ENCODE measurements around the gene ANO10. TPM values are rescaled to one million over a fixed set of nuclear protein-coding genes. Genes with fewer than 3 reads are reported as not detected.
"Not testable (repeated sequence)": the region's sequence is repeated elsewhere in the genome, so short reads cannot be mapped to it uniquely, and the experiment has no call there.

The ANO10 gene
- total and polyA plus RNA-seq, 2 donors (not counting 3 experiments of a cell fraction or from before 2014, with no cell fraction given) = 28.4 to 45.8 TPM

GRCh38 chr3:43597961-43598360 is 23.9 kb downstream of the ANO10 start:
- CTCF ChIA-PET = no interaction called here
- dilution Hi-C loops (cut with MboI; ENCODE audit: extremely low pct_ligation_motif_present, low sequenced_read_pairs) = no loop called here

GRCh38 chr3:43596178-43596577 is 25.6 kb downstream of the ANO10 start:
- H3K36me3 ChIP-seq (ENCODE audit: control insufficient read depth in 2 of 2, extremely low read depth in 1 of 2, insufficient read depth in 2 of 2, low read length in 2 of 2); POLR2A ChIA-PET; CTCF ChIA-PET; H4K20me1 ChIP-seq (replicated peaks; ENCODE audit: control insufficient read depth, extremely low read depth, insufficient read depth, low read length); DNase-seq (ENCODE audit: low read depth, low spot score); H3K4me2 ChIP-seq (ENCODE audit: insufficient read depth, low read length); H3K79me2 ChIP-seq (ENCODE audit: control insufficient read depth, insufficient read depth, low read length); H3K27ac ChIP-seq (ENCODE audit: insufficient read depth, low read depth, low read length); H3K9me3 ChIP-seq (replicated peaks; ENCODE audit: control insufficient read depth, insufficient read depth, low read length); FAIRE-seq; intact Hi-C loops (cut with micrococcal nuclease); dilution Hi-C loops (cut with MboI; ENCODE audit: extremely low pct_ligation_motif_present, low sequenced_read_pairs); BruUV-seq (replicated peaks); H3K4me1 ChIP-seq (ENCODE audit: control insufficient read depth, extremely low read depth, insufficient read depth, low read length); H3K9me1 ChIP-seq (replicated peaks; ENCODE audit: control insufficient read depth, extremely low read depth, insufficient read depth, low read length); H3K9ac ChIP-seq (replicated peaks; ENCODE audit: extremely low read depth, insufficient read depth, low read length); H3K4me3 ChIP-seq (replicated peaks in 1 of 3; ENCODE audit: insufficient read depth in 1 of 3, low read depth in 1 of 3, low read length in 3 of 3); H3K27me3 ChIP-seq (ENCODE audit: control insufficient read depth in 2 of 2, insufficient read depth in 2 of 2, low read length in 2 of 2); H2AFZ ChIP-seq (ENCODE audit: low read depth, low read length): not testable (repeated sequence)

More at GRCh38 chr3:43597961-43598360, 23.9 kb downstream of the ANO10 start:
- POLR2A ChIA-PET = no interaction called here
- Histone ChIP-seq H3K27ac (ENCODE audit: insufficient read depth, low read depth, low read length) (no peak overlapping the region), H3K36me3 (ENCODE audit: control insufficient read depth in 2 of 2, extremely low read depth in 1 of 2, insufficient read depth in 2 of 2, low read length in 2 of 2) (peaks cover 0 to 5% of the 10 kb centered on the region in 2 experiments), H3K4me2 (ENCODE audit: insufficient read depth, low read length) (no peak overlapping the region), H4K20me1 (replicated peaks; ENCODE audit: control insufficient read depth, extremely low read depth, insufficient read depth, low read length) (no peaks in the 10 kb centered on the region), H3K4me1 (ENCODE audit: control insufficient read depth, extremely low read depth, insufficient read depth, low read length) (no peaks in the 10 kb centered on the region), H2AFZ (ENCODE audit: low read depth, low read length) (no peak overlapping the region), H3K79me2 (ENCODE audit: control insufficient read depth, insufficient read depth, low read length) (no peaks in the 10 kb centered on the region), H3K9me3 (replicated peaks; ENCODE audit: control insufficient read depth, insufficient read depth, low read length) (no peaks in the 10 kb centered on the region), H3K4me3 (replicated peaks in 1 of 3; ENCODE audit: insufficient read depth in 1 of 3, low read depth in 1 of 3, low read length in 3 of 3) (no peak overlapping the region), H3K27me3 (ENCODE audit: control insufficient read depth in 2 of 2, insufficient read depth in 2 of 2, low read length in 2 of 2) (no peaks in the 10 kb centered on the region), H3K9ac (replicated peaks; ENCODE audit: extremely low read depth, insufficient read depth, low read length) (no peak overlapping the region), H3K9me1 (replicated peaks; ENCODE audit: control insufficient read depth, extremely low read depth, insufficient read depth, low read length) (no peaks in the 10 kb centered on the region)
- BruUV-seq (replicated peaks) = no TSS peak
- TF ChIP-seq CTCF (IDR thresholded peaks at IDR 0.05; ENCODE audit: extremely low read depth in 1 of 2, insufficient read depth in 1 of 2, low read depth in 1 of 2, low read length in 2 of 2) = no peak
- no peak for TF ChIP-seq EZH2 (IDR thresholded peaks at IDR 0.05; ENCODE audit: borderline replicate concordance, low read depth, low read length, severe bottlenecking)
- TF ChIP-seq JUN (IDR thresholded peaks at IDR 0.05; ENCODE audit: borderline replicate concordance, insufficient read depth, insufficient read length, low read depth) = no peak
- TF ChIP-seq GATA2 (IDR thresholded peaks at IDR 0.05; ENCODE audit: insufficient read depth, insufficient read length, low read depth, low read length) = no peak
- TF ChIP-seq POLR2A (IDR thresholded peaks at IDR 0.05; ENCODE audit: low read depth, low read length) = no peak
- no peak for TF ChIP-seq MAX (IDR thresholded peaks at IDR 0.05; ENCODE audit: insufficient read depth, insufficient read length)
- TF ChIP-seq FOS (IDR thresholded peaks at IDR 0.05; ENCODE audit: borderline replicate concordance, insufficient read depth, low read length) = no peak
- DNase-seq (ENCODE audit: low read depth, low spot score) (no peak), FAIRE-seq (peak; percentile 28)
- intact Hi-C loops (cut with micrococcal nuclease) = no loop called here

GRCh38 chr3:43595280-43595679 is 26.5 kb downstream of the ANO10 start:
- H3K4me1 ChIP-seq (ENCODE audit: control insufficient read depth, extremely low read depth, insufficient read depth, low read length); H3K79me2 ChIP-seq (ENCODE audit: control insufficient read depth, insufficient read depth, low read length); H3K9me1 ChIP-seq (replicated peaks; ENCODE audit: control insufficient read depth, extremely low read depth, insufficient read depth, low read length); H3K9me3 ChIP-seq (replicated peaks; ENCODE audit: control insufficient read depth, insufficient read depth, low read length); H3K4me3 ChIP-seq (replicated peaks in 1 of 3; ENCODE audit: insufficient read depth in 1 of 3, low read depth in 1 of 3, low read length in 3 of 3); intact Hi-C loops (cut with micrococcal nuclease); CTCF ChIA-PET; H2AFZ ChIP-seq (ENCODE audit: low read depth, low read length); H3K27me3 ChIP-seq (ENCODE audit: control insufficient read depth in 2 of 2, insufficient read depth in 2 of 2, low read length in 2 of 2); DNase-seq (ENCODE audit: low read depth, low spot score); BruUV-seq (replicated peaks); H3K27ac ChIP-seq (ENCODE audit: insufficient read depth, low read depth, low read length); POLR2A ChIA-PET; H4K20me1 ChIP-seq (replicated peaks; ENCODE audit: control insufficient read depth, extremely low read depth, insufficient read depth, low read length); H3K36me3 ChIP-seq (ENCODE audit: control insufficient read depth in 2 of 2, extremely low read depth in 1 of 2, insufficient read depth in 2 of 2, low read length in 2 of 2); dilution Hi-C loops (cut with MboI; ENCODE audit: extremely low pct_ligation_motif_present, low sequenced_read_pairs); FAIRE-seq; H3K9ac ChIP-seq (replicated peaks; ENCODE audit: extremely low read depth, insufficient read depth, low read length); H3K4me2 ChIP-seq (ENCODE audit: insufficient read depth, low read length): not testable (repeated sequence)
